GM12892 (cell line): ENCODE results near the gene APLP2.
"Not testable (repeated sequence)": the region's sequence is repeated elsewhere in the genome, so short reads cannot be mapped to it uniquely, and the experiment has no call there.

Experiments
- POLR2A ChIP-seq: IDR thresholded peaks from 2 replicates; pipeline ENCODE4 v1.6.1; 2011; ENCODE audit warnings: low read depth, low read length, control low read depth
- TAF1 ChIP-seq: IDR thresholded peaks from 2 replicates; pipeline ENCODE4 v1.6.1; 2011; ENCODE audit warnings: low read depth, mild to moderate bottlenecking, control low read depth, low read length, borderline replicate concordance

GRCh38 chr11:130021606-130022005 is 48.1 kb upstream of the APLP2 start:
- not testable (repeated sequence) for TF ChIP-seq POLR2A, TAF1
